Pons (tissue), 1 donor: ENCODE measurements around the gene STMN1.

Experiments
- DNase-seq: peaks from one replicate; pipeline ENCODE4 v3.0.0-alpha.2; 2016; ENCODE audit warnings: low spot score

The STMN1 gene

GRCh38 chr1:25895365-25895990 lies 10.7 kb downstream of the STMN1 start:
- DNase-seq = peak; percentile 94

DNA sequence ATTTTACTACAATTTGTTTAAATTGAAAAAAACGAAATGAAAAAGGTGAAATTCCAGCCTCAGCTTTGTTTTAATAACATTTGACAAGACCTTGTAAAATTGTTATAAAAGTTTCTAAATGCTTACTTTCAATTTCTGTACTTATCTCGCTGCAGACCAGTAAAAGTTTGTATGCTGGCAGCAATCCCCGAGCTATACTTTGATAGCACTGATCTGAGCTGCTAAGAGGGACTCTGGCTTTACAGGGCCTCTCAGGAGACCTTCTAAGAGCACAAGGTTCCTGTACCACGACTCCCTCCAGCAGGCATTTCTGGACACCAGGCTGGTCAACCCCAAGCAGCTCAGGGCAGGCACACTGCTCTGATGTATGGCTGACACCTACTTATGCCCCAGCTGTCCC lies 13.1 kb downstream of the STMN1 start:
- DNase-seq = no peak

DNA sequence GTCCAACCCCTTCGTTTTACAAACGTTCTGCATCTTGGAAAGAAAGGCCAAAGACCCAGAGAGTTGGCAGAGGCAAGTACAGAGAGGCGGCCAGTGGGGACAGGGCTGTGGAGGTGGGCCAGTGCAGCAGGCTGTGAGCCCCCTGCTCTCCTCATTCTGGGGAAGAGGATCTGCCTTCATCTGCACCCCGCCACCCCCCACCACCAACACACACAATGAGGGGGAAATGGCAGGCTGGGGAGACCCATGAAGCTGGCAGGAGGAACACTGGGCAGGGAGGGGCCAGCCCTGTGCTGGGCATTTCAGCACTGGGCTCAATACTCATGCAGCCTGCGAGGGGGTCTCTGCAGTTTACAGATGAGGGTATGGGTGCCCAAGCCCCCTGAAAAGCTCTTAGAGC lies 14.6 kb downstream of the STMN1 start:
- no peak for DNase-seq

DNA sequence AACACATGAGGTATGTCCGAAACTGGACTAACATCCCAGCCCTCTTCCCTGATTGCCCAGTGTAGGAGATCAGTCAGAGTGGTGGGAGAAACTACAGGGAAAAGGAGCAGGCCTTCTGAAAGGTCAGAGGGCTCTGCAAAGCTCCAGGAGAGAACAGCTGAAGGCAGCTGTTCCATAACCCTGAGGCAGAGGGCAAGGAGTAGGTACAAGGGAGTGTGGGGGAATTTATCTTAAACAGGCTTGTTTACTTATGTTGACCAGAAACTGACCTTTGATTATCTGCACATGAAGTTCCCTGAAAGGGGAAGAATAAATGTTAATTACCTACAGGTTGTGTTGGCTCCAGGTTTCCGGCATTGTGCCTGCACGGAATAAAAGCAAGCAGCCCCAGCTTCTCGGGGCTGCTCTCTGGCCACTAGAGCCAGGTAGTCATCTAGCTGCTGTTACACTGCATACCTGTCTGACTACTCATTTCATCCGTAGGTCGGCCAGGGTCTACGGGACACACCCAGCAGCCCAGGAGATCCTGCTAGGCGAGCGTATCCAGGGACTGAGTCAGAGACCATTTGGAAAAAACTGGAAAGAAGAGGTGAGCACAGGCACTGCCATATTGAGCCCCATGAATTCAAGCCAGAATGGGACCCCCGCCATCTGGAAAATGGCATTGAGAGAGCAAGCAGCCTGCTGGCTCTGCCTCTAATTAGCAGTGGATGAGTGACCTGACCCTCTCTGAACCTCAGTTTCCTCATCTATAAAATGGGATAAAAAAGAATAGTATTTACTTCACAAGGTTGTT lies 15.8 kb downstream of the STMN1 start:
- no peak for DNase-seq

- DNase-seq = no peak
These were observed 16.7 kb downstream of the STMN1 start for GRCh38 chr1:25889470-25889869.

GRCh38 chr1:25888426-25888987 lies 17.7 kb downstream of the STMN1 start:
- DNase-seq = no peak

- no peak for DNase-seq
These were observed 20.6 kb downstream of the STMN1 start for GRCh38 chr1:25885602-25886001.

- no peak for DNase-seq
These were observed 25.0 kb downstream of the STMN1 start for GRCh38 chr1:25881266-25881665.

- no peak for DNase-seq
These were observed 25.7 kb downstream of the STMN1 start for GRCh38 chr1:25880518-25880917.

DNA sequence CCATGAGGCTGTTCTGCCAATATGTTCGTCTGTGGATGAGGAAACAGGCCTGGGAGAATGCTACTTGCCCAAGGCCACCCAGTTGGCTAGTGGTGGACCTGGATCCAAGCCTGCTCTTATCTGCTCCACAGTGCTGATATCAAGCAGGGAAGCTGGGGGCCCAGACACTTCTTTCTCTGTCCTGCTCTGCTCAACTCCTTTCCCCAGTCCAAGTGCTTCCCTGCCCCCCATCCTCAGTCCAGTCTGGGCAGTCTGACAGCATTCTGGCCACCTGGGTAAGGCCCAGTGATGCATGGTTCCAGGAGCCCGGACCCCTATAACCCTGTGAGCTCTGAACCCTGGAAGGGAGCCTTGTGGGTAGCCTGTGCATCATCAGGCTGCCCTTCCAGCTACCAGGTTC lies 26.5 kb downstream of the STMN1 start:
- DNase-seq = no peak

- no peak for DNase-seq
These were observed 27.5 kb downstream of the STMN1 start for GRCh38 chr1:25878690-25879089.

DNA sequence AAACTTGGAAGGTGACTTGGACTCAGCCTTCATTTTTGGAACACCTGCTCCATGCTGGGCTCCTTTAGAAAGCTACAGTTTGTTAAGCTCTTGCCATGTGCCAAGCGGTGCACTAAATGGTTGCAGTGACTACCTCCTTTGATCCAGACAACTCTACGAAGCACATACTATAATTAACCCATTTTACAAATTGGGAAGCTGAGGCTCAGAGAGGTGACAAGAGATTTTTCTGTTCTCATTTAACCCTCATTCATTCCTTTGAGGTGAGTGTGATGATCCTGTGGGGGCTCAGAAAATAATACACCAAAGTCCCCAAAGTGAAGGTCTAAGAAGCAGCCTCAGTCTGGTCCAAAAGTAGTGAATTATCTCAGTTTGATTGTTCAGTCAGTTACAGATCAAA lies 29.1 kb downstream of the STMN1 start:
- no peak for DNase-seq

DNA sequence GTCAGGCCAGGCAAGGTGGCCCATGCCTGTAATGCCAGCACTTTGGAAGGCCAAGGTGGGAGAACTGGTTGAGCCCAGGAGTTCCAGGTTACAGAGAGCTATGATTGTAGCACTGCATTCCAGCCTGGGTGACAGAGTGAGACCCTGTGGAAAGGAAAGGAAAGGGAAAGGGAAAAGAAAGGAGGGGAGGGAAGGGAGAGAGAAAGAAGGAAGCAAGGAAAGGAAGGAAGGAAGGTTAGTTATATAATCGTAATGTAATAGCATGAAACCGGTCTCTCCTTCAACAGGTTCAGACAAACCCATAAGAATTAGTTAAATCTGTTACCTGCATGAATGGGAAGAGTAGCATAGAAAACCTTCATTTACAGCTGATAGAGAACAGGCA lies 29.5 kb downstream of the STMN1 start:
- no peak for DNase-seq

DNA sequence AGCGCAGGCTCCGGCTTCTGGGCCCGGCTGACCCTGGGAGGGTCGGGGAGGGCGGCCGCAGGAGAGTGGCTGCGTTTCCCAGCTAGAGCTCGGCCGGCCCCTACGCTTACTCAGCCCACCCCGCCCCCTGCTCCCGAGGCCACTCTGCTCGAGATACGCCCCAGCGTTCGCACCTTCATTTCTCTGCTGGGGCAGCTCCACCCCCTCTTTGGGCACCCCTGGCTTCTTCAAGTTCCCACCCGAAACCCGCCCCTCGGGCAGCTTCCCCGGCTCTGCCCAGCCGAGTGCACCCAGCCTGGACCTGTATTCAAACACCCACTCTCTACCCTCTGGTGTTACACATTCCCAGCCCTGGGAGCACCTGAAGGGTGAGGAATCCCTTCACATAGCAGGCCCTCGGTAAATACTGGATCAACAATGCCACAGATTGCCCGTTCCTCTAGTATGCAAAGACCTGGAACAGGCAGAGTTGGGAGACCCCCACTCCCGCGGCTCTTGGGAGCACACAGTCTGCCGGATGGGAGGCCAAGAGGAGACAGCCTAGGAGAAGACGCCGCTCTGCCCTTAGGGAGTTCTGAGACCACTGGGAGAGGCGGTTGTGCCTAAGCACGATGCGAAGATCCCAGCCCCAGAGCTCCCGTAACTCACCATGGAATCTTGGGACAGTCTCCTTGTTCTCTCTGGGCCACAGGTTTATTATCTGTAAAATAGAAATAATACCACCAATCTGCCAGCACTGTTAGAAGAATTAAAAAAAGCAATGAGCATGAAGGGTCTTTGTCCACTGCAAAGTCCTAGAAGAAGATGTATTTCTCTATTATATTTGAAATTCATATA lies 30.1 kb downstream of the STMN1 start:
- DNase-seq = no peak

- DNase-seq = peak; percentile 61
These were observed 30.9 kb downstream of the STMN1 start, which contains the start of gene PAQR7 for GRCh38 chr1:25875154-25875855. Gene PAQR7, minus strand, starts transcription at chr1:25875708. Its CDS starts 11,869 bp downstream, at chr1:25863839.

DNA sequence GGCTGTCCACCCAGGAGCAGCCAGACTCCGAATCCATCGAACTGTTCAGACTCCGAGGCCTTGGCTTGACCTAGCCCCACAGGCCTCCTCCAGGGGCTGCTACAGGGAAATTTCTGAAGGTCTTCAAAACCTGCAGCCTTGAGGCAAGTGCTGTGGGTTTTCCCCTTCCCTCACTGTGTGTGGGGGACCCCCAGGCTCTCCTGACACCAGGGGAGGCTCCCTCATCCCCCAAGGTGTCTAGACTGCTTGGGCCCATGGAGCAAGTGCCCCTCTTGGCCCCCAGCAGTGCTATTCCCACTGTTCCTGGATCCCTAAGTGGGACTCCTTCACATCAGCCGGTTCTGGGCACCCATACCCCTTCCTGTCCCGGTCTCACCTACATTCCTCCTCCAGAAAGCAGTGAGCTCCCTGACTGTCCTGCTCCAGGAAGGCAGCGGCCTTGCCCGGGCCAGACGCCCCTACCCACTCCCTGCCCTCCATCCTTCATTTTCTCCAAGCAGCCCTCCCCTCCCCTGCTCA lies 31.5 kb downstream of the STMN1 start:
- DNase-seq = no peak

- DNase-seq = no peak
These were observed 32.0 kb downstream of the STMN1 start for GRCh38 chr1:25874209-25874608.

GRCh38 chr1:25873120-25873519 lies 33.1 kb downstream of the STMN1 start:
- peak; percentile 30 for DNase-seq

DNA sequence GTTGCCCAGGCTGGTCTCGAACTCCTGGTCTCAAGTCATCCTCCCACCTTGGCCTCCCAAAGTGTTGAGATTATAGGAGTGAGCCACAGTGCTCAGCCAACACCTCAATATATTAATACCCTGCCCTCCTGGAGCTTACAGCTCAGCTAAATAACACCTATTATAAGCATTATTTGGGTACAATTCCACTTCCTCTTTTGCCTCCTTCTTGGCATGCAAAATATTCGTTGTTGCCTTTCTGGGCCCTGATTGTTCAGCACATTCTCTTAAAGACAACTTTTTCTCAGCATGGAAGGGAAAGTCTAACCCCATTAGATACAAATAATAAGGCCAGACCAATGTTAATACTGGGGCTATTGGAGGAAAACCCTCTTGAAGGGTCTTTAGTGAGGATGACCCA lies 33.5 kb downstream of the STMN1 start:
- no peak for DNase-seq

GRCh38 chr1:25871704-25872494 lies 34.3 kb downstream of the STMN1 start:
- DNase-seq = no peak
